ENCODE results near the gene ZNF335.

- no peak for TF ChIP-seq ZNF274 (IDR thresholded peaks at IDR 0.05; ENCODE audit: low read depth, low read length)
- no peak for TF ChIP-seq YY1 (IDR thresholded peaks at IDR 0.05; ENCODE audit: insufficient read depth, insufficient read length)
- TF ChIP-seq SUZ12 (IDR thresholded peaks at IDR 0.05; ENCODE audit: extremely low read depth, insufficient read depth, insufficient read length), result no peak
Observed at GRCh38 chr20:45950330-45950646, 21.7 kb downstream of the ZNF335 start.
